ENCODE data around the gene ATXN7.

The ATXN7 gene

DNA sequence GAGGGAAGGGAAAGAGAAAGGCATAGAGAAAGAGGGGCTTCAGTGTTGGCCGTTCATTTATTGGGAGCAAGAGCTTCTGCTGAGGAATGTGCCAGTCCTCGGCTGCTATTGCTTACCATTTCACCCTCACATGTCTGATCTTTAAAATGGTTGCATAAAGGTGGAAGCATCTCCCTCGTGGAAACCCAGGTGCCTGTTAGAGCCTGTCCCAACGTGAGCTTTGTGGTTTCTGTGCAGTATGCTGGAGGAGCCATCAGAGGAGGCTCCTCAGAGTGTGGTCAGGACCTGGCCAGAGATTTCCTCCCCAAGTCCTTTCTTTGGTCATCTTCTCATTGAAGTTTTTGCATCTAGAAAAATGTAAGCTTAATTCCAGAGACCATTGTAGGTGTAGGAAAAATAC is 125.3 kb downstream of the ATXN7 start:
- no peak for DNase-seq

DNA sequence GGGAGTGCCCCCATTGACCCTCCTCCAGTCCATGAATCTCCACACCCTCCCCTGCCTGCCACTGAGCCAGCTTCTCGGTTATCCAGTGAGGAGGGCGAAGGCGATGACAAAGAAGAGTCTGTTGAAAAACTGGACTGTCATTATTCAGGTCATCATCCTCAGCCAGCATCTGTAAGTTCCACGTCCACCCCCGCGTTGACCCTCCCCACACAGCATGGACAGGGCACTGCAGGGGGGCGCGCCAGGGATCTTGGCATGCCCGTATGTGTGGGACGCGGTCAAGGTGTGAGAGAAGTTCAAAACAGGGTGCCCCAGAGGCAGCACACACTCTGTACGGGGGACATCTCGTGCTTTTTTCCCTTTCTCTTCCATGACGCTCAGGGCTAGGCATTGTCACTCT is 126.5 kb downstream of the ATXN7 start:
- no peak for DNase-seq

DNA sequence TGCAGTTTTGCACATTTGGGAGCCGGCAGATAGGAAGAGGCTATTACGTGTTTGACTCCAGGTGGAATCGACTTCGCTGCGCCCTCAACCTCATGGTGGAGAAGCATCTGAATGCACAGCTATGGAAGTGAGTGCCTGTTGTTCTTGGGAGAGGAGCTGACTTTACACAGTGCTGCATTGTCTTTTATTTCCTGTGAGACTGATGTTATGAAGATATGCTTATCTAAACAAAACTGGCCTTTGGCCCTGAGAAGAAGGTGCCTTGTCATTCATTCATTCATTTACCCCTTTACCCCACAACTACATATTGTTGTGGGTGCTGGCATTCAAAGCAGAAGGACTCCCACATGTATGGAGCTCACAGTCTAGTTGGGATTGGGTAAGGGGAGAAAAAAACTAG is 127.1 kb downstream of the ATXN7 start:
- DNase-seq: no peak

DNA sequence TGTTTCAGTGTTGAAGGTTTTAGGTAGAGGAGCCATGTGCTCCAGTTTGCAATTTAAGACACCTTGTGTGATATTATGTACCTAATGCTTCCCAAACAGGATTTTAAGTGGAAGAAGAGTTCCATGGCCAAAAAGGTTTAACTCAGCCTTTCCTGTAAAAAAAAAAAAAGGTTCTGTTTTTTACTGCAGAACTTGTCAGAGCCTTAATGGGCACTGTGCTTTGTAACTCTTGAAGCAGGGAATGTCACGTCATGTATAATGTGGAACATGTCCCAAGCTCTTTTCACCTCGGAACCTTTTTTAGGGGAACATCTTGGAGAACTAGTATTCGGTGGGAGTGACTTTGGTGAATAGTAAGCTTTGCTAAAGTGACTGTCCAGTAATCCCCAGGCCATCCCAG is 128.0 kb downstream of the ATXN7 start:
- DNase-seq: no peak

DNA sequence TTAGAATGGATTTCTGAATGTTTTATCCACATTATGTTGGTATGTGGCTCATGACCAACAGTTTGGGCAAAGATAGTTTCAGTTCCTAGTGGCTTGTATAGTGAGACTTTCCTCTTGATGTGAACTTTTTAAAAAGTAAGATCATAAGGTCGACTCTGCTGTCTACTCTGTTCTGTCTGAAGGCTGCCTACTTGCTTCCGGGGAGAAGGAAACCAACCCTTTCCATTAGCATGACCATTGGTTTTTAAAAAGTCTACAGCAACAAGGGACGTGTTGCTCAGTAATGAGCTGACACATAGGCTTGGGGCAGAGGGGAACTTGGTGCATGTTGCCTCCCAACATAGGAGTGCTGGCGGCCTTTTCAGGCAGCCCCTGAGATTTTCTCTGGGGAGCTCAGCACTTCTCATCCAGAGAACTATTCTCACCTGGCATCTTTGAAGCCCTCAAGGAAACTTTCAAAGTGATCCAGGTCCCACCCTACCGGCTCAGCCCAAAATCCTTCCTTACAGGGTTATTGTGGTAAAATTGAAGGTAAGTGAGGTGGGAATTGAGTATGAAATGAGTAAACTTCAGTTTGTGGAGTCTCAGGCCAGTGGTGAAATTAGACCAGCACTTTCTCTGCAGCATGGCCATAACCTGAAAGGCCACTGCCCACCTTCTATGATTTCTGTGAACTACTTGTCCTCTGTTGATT is 129.0 kb downstream of the ATXN7 start:
- DNase-seq: no peak

DNA sequence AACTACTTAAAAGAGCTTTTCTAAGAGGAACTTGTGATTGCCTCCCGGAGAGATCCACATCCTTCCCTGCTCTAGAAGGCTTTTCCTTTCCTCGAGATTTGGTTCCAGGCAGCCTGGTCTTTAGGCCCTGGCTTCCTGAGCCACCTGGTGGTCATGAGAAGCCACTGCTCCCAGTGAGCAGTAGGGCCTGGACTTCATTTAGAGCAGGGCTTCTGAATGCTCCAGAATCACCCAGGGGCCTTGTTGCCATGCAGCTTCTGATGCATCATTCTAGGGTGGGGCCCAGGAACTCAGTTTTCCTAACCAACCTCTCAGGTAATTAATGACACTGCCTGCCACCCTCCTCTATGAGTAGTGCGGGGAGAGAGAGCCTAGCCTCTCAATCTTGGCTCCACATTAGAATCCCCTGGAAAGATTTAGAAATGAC is 130.0 kb downstream of the ATXN7 start:
- peak; percentile 31 for DNase-seq

DNA sequence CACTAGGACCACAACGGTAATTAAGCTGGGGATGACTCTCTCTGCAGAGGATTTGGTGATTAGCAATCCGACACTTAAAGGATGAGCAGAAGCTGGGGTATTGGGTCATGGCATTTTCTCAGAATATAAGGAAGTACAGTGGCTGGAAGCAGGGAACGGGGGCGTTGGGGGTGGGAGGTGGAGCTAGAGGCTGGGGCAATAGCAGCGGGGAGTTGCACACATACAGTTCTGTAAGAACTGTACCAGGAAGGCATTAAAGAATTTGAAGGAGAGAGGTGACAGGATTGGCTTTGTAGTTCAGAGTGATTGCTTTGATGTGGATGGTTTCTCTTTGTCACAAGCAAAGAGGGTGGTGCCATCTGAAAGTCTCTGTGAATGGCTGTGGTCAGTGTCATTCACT is 131.4 kb downstream of the ATXN7 start:
- DNase-seq: no peak

DNA sequence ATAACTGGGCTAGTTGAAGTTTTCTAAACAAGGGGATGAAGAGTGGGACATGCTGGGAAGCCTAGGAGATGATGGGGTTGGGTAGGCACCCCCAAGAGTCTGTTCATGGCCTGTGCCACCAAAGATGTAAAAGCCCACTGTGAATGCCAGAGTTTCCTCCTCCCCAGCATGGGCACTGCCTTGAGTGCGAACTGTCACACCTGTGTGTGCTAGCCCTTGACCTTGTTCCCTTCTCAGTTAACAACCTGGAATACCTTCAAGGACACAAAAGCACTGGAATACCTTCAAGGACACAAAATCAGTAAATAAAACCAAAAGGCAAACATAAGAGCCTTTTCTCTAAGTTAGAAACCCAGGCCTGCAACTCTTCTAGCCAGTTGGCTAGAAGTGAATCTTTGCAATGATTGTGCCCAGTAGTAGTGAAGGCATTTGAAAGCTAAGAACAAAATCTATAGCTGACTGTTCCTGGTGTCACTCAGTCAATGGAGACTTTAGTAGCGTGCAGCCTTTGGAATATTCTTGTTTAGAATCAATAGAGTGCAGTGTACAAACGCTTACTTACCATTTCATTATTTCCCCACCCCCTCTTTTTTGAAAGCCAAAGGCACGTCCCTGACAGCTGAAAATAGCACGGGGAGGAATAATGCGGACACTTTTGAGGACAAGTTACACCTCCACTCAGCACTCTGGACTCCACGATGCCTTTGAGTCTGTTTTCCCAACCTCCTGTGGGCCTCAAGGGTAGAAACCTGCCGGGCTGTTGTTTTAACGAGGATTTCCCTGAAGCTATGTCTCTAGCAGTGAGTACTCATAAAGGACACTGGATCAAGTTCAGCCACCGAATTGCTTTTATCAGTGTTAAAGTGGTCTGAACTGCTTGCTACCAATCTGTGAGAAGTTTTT is 135.4 kb downstream of the ATXN7 start:
- DNase-seq: no peak

DNA sequence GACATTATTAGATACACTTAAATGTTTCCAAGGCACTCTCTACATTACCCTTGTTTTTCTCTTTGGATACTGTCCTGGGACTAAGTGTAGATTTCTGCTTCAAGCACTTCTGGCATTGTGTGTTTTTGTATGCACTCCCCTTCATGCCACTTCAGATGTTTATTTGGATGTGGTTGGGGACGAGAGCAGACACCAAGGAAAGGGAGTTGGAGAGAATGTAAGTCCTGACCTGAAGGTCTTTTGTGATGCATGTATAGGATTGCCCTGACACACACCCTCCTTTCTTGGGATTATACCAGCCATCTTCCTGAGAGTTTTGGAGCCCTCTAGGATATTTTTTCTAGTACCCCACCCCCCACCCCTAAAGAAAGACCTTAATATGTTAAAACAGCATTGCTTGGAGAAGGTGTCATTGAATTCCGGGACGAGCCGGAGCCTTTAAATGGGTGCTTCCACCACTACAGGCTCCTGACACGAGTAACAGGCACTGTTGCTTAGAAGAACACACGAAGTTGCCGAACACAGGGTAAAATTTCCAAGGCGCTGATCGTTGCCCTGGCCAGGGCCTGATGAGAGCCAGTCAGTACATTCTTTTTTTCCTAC is 136.9 kb downstream of the ATXN7 start:
- DNase-seq: no peak

DNA sequence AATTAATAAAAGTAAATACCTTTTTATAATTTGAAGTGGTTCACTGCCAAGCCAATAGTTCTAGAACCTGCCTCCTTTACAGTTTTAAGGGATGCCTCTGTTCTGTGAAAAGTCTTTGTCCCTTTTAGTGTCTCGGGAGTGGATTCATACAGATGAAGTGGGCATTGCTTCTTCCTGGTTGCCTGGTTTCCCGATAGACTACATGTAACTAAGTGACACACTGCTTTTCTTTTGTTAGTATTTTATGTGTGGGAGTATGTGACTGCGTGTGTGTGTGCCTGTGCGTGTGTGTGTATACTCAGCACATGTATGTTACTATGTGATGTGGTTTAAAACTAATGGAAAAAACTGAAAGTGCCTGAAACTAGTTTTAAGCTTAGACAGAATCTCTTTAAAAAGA is 138.6 kb downstream of the ATXN7 start:
- no peak for DNase-seq

DNA sequence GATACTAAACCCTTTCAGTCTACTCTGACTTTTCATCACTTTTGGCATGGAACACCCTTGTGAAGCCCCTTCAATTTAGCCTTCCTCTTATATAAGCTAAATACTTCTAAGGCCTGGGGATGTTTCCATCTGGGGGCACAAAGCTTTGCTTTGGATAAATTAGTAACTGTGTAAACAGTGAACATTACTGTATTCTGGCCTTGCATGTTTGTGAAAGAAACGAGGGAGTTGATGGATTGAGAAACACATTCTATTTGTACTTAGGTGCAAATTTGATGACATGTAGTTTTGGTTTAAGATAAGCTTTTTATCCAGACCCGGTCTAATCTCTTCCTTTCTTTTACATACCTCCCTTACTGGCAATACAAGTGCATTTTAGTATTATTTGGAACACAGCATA is 139.9 kb downstream of the ATXN7 start:
- no peak for DNase-seq

DNA sequence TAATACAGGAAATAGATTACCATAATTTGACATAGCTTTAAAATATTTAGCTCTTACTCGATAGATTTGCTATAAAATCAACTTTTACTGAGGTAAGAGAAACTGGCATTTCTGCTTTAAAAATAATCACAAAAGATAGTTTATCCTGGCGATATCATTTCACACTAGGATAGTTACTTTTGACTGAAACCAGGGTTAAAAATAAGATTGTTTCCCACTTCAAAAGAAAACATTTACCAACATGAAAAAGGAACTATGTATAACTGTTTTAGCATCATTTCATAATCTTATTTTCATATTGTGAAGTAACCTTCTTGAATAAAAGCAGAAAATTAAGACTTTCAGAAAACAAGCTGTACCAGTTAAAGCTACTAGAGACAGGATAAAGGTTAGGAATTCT is 144.3 kb downstream of the ATXN7 start:
- no peak for DNase-seq

DNA sequence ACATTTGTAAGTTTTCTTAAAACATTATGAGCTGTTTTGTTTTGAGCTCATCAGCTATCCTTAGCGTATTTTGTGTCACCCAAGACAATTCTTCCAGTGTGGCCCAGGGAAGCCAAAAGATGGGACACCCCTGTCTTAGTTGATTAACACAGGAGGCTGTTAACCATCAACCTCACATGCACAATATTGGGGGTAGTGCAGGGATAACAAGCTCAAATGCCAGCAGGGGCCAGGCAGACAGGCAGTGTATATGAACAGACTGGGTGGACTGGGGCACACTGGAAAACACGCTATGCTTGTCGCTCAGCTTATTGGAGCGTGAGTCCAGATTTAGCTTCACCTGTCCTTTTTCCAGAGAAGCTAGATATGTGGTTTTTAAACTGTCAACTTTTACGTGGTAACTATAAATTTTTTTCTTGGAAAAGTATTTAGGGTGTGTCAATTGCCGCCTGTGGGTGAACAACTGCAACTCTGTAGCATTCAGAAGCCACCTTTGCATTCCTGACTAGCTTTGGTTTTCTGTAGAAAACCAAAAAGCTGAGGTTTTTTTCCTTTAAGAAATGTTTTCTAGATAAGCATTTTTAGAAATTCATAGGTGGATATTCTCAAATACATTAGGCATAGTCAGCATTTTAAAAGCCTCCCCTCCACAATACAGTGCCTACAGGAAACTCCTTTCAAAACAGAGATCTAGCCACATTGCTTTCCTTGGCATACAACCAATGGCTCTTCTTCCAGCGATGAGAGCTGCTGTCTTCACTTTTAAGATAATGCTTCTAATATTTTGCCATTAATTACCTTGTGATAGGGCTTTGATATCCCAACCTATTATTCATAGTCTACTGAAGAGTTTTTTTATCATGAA is 145.1 kb downstream of the ATXN7 start:
- DNase-seq: no peak

DNA sequence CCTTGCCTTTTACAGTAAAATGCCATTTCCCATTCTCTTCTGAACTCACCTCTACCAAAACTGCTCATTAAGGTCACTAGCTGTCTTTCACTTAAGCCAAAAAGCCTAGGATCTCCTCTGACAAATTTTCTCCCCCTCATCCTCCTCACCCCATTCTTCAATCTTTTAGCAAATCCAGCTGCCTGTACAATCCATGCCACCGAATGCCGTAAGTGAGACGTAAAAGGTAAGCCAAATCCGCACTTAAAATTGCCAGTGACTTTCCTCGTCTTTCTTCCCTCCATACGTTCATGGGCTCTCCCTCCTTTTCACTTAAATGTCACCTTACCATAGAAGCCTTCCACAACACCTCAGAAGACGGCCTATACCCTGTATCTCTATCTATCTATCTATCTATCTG is 145.9 kb downstream of the ATXN7 start:
- DNase-seq: no peak

DNA sequence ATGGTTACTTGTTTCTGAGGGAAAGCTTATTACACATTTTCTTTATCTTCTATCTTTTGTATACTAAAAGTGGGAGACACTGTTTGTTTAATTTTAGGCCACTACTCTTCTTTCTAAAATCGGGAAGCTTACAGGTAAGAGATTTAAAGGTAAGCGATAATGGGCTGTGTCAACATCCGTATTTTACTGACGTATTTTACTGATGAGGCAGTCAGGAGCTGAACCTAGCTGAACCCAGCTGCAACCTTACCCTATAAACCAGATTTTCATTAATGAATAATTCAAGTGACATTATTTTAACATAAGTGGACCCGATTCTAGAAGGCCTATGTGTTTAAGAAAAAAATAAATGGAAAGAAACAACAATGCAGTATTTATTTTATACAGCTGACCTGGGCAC is 146.5 kb downstream of the ATXN7 start:
- no peak for DNase-seq

DNA sequence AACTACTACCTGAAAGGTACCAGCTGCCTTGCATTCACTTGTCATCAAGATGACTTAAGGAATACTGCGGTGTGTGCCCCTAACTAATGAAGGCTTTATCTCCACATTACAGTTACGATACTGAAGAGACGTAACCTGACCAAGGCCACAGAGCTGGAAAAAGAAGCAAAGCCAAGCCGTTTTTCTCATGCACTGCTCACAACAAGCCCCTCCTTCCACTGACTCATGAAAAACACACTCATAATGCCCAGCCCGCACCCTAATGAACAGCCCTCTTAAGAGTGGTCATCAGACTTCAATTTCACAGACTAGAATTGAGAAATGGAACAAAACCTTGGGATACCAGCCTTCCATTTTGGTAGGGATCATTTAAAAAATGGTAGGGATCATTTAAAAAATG is 148.0 kb downstream of the ATXN7 start:
- no peak for DNase-seq

DNA sequence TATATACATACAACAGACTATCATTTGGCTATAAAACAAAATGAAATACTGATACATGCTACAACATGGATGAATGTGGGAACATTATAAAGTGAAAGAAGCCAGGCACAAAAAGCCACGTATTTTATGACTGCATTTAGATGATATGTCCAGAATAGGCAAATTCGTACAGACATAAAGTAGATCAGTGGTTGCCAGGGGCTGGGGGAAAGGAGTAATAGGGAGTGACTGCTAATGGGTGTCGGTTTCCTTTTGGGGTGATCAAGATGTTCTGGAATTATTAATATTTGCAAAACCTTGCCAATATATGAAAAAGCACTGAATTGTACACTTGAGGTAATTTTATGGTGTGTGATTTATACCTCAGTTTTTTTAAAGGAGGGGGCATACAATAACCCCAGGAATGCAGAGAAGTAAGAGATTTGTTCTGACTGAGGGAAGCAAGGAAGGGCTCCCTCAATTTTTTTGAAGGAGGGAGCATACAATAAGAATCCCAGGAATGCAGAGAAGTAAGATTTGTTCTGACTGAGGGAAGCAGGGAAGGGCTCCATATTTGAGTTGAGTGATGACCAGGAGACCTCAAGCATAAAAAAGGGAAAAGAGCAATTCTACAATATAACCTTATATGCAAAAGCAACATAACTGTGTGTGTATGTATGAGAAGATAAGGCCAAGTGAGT is 153.4 kb downstream of the ATXN7 start:
- DNase-seq: no peak

DNA sequence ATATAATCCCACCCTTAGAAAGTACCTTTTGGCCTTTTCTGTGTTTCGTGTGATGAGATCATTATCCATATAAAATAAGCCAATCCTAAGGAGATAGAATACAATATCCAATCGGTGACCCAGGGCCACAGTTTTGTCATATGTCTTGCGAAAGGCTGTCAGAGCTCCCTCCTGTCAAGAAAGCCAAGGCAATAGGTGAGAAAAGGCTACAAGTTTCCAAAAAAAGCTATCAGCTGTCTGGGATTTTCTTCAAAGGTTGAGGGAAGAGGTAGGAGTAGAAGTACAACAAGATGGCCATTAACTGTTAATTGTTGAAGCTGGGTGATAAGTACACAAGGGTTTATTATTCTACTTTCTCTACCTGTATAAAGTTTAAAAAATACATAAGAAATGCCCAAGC is 155.6 kb downstream of the ATXN7 start:
- DNase-seq: no peak

DNA sequence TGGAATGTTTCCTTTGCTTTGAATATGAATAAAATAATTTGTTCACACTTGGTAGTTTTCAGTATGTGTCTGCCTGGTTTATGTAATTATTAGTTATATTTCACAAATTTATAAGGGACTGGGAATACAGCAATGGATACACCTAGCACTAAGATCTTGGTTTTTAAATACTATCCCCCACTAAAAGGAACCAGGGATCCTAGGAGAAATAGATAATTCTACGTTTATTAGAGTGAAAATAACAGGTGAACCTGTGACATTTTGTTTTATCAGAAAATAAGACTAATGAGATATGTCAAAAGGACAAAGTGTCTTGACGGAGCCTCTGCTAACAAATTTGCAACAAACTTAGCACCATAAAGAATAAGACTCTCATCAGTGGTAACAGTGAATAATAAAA is 156.2 kb downstream of the ATXN7 start:
- DNase-seq: no peak

DNA sequence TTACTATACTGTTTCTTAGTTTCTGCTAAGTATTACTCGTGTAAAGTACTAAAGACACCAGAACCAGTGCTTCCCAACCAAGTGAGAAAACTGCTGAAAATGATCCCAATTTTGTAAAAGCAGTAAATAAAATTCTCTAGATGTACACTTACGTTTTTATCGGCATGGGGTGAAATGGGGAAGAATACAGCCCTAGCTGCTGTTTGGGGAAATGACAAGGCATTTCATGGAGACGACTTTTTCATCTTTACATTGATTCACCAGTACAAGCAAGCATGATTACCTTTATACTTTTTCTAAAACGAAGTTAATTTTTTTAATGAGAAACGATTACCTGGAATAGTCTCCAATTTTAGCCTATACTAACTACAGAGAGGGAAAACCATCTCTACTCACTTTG is 158.3 kb downstream of the ATXN7 start:
- DNase-seq: no peak

DNA sequence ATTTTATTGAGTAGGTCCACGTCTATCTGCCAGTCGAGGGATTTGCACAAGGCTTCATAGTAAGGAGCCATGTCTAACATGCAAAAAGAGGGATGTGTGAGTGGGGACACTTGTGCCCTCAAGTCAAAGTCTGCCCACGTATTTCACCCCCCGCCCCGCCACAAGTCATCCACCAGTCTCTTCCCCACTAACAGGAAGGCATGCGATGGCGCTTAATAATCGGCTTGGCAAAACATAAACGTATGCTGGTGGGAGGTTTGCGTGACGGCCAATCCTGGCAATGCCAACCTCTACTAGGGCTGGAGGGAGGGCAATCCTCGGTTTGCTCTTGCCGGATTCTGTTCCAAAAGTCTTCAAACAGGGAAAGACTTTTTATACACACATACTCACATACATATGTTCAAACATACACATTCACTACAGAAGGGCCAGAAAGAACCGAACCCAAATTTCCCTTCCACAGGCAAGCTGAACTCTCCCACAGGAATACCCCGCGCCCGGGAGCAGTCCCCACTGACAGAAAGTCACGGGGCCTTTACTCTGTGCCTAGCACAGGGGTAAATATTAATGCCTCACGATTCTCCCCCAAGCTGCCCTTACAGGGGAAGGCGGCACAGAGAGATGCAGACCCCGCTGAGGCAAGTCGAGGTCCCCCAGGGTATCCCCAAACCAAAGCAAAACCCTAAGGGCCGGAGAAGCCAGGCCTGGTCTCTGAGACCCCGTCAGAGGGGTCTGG is 159.0 kb downstream of the ATXN7 start:
- no peak for DNase-seq
